Activated CD4-positive, alpha-beta memory T cell treated with anti-CD3 and anti-CD28 coated beads, Interleukin-2, amount 10 ng/mL, durations not matched to agents 7 days and 5 days (primary cell): Measurements from ENCODE around the gene RGS6. TPM values are rescaled to one million over a fixed set of nuclear protein-coding genes. Genes with fewer than 3 reads are reported as not detected.
"Not testable (repeated sequence)": the region's sequence is repeated elsewhere in the genome, so short reads cannot be mapped to it uniquely, and the experiment has no call there.

Experiments used
- CTCF ChIA-PET: fragments of 350-600 bp; sonication (Branson Sonifier 250); formaldehyde crosslinking; loops from one replicate; lab custom pipeline; 2021; ENCODE audit warnings: antibody characterized with exemption, inconsistent platforms; lab: Charles Lee
- POLR2A ChIA-PET: fragments of 350-600 bp; sonication (Branson Sonifier 250); formaldehyde crosslinking; loops from one replicate; lab custom pipeline; 2021; ENCODE audit warnings: antibody characterized with exemption; lab: Charles Lee
- DNase-seq: peaks from one replicate; pipeline ENCODE4 v3.0.0-alpha.2; 2020
- H3K27ac Mint-ChIP-seq: one replicate; pipeline ENCODE4 v1.8.0; 2021; ENCODE audit warnings: mild to moderate bottlenecking, mixed read lengths
- H3K27me3 Mint-ChIP-seq: one replicate; pipeline ENCODE4 v1.8.0; 2021; ENCODE audit warnings: mixed read lengths
- H3K36me3 Mint-ChIP-seq: one replicate; pipeline ENCODE4 v1.8.0; 2021; ENCODE audit warnings: low read depth, mixed read lengths
- H3K4me1 Mint-ChIP-seq: one replicate; pipeline ENCODE4 v1.8.0; 2021; ENCODE audit warnings: mixed read lengths
- H3K4me3 Mint-ChIP-seq: one replicate; pipeline ENCODE4 v1.8.0; 2021; ENCODE audit warnings: mild to moderate bottlenecking, mixed read lengths
- H3K9me3 Mint-ChIP-seq: one replicate; pipeline ENCODE4 v1.8.0; 2021; ENCODE audit warnings: mixed read lengths
- total RNA-seq, 2 experiments: library from RNA; stranded (reverse); gene quantifications; one replicate each; pipeline ENCODE4 v1.2.3, GENCODE V29; 2021

The RGS6 gene
- 1 to 10 TPM; 2.0 to 3.1 TPM for total RNA-seq

DNA sequence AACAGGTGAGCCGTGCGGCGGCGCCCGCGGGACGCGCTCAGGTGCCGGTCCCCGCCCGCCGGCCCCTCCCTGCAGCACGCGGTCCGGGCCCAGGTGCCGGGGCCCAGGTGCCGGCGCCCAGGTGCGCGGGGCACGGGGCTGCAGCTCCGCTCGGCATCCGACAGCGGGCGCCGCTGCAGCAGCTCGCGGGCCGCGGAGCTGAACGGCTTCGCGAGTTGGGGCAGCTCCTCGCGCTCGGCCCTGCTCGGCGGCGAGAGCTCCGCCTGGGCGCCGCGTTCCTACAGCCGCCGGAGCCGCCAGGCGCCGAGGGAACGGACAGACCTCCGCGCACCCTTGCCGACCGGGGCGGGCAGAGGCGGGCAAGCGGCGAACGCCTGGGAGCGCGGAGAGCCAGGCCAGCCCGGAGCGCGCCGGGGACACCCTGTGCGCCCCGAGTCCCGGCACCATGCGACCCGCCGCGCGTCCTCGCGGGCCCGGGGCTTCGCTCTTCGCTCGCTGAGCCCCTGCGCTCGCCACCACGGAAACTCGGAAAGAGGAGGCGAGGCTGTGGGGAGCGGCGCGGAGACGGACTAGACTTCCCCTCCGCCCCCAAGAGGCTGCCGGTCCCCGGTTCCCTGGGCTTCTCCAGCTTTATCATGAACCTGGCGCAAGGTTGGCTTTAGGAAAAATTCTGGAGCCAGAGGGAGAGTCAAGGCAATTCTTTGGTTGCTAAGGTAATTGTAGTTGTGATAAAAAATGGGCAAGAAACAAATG lies at the start of gene RGS6:
RGS6 (plus strand) TSS at position 201 of the 753 bp plus-strand sequence.
- POLR2A ChIA-PET: no interaction called here
- Mint-ChIP-seq H3K4me1 (peaks cover 16% of the 10 kb centered on the region), H3K4me3 (peak within 1 kb of the TSS; percentile 28), H3K27me3 (peaks cover 49% of the 10 kb centered on the region), H3K27ac (no peak within 1 kb of the TSS), H3K9me3 (no peaks in the 10 kb centered on the region), H3K36me3 (no peaks in the 10 kb centered on the region)
- peak; percentile 23 for DNase-seq
- CTCF ChIA-PET: no interaction called here

- H3K4me1 Mint-ChIP-seq: no peaks in the 10 kb centered on the region
- CTCF ChIA-PET: no interaction called here
- no peak overlapping the region for H3K4me3 Mint-ChIP-seq
- H3K9me3 Mint-ChIP-seq: peaks cover 7% of the 10 kb centered on the region
- no peak overlapping the region for H3K27ac Mint-ChIP-seq
- no peak for DNase-seq
- POLR2A ChIA-PET: no interaction called here
- peaks cover 2% of the 10 kb centered on the region for H3K27me3 Mint-ChIP-seq
- no peaks in the 10 kb centered on the region for H3K36me3 Mint-ChIP-seq
These were observed 49.1 kb upstream of the RGS6 start for GRCh38 chr14:71883094-71883493.

- Mint-ChIP-seq H3K4me1 (no peaks in the 10 kb centered on the region), H3K27ac (no peak overlapping the region), H3K4me3 (no peak overlapping the region), H3K9me3 (peaks cover 4% of the 10 kb centered on the region), H3K36me3 (no peaks in the 10 kb centered on the region), H3K27me3 (peaks cover 8% of the 10 kb centered on the region)
- CTCF ChIA-PET: no interaction called here
- no peak for DNase-seq
- POLR2A ChIA-PET: no interaction called here
These were observed 46.9 kb upstream of the RGS6 start for GRCh38 chr14:71885301-71885700.

GRCh38 chr14:71887802-71888201 lies 44.4 kb upstream of the RGS6 start:
- H3K4me3 Mint-ChIP-seq, H3K27ac Mint-ChIP-seq, DNase-seq, H3K36me3 Mint-ChIP-seq, H3K9me3 Mint-ChIP-seq, H3K4me1 Mint-ChIP-seq, POLR2A ChIA-PET, H3K27me3 Mint-ChIP-seq, CTCF ChIA-PET: not testable (repeated sequence)

DNA sequence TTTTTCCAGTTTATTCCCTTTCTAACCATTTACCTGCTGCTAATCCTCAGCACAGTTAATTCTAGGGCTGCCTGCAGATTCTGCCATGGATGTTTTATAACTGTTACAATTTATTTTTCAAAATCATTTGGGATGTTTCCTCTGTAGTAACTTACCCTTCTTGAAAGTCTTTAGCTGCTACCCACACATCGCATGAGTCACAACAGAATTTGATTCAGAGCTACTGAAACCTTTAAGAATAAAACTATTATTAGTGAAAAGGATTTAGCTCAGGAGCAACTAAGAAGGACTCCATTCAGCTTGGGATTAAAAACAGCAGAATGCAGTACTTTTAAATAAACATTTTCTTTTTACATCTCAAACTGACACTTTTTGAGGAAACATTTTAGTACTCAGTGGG lies 41.7 kb upstream of the RGS6 start:
- H3K4me3 Mint-ChIP-seq: no peak overlapping the region
- no peaks in the 10 kb centered on the region for H3K36me3 Mint-ChIP-seq
- H3K27me3 Mint-ChIP-seq: peaks cover 19% of the 10 kb centered on the region
- H3K27ac Mint-ChIP-seq: no peak overlapping the region
- H3K9me3 Mint-ChIP-seq: peaks cover 4% of the 10 kb centered on the region
- POLR2A ChIA-PET: no interaction called here
- H3K4me1 Mint-ChIP-seq: no peaks in the 10 kb centered on the region
- no peak for DNase-seq
- CTCF ChIA-PET: interaction anchor here (0.6 kb wide), 1 partner anchor 469 kb away, joined by 3 read pairs; no protein-coding TSS in a partner anchor

DNA sequence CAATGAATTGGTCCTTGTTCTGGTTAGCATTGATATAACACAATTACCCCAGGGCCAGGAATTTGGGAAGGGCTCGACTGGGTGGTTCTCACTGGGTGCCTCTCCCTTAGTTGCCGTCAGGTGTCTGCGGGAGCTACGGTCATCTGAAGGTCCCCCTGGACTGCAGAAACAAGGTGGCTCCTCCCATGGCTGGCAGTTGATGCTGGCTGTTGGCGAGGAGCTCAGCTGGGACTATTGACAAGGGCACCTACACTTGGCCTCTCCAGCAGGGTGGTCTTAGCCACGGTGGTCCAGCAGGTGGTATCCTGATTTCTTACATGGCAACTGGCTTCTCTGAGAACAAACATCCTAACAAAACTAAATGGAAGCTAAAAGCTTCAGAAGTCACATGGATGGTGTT lies 41.0 kb upstream of the RGS6 start:
- H3K4me1 Mint-ChIP-seq: no peaks in the 10 kb centered on the region
- ChIA-PET POLR2A (no interaction called here), CTCF (no interaction called here)
- H3K27ac Mint-ChIP-seq: no peak overlapping the region
- peaks cover 4% of the 10 kb centered on the region for H3K9me3 Mint-ChIP-seq
- peaks cover 19% of the 10 kb centered on the region for H3K27me3 Mint-ChIP-seq
- no peak overlapping the region for H3K4me3 Mint-ChIP-seq
- H3K36me3 Mint-ChIP-seq: no peaks in the 10 kb centered on the region
- DNase-seq: no peak

DNA sequence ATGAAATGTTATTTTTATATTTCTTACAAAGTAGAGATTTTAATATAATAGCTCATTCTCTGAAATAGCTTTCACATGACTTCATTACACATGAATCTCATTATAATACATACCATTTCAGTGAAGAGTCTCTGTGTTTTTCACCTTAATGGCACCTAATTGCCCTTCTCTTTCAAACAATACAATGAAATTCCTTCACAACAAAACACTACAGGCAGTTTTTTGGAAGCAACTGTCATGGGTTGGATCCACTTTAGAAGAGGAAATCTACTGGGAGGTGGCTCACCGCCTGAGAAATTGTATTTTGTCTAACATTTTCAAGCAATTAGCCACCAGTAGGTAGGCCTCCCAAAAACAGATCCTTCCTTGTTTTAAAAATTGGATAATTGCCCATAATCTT lies 40.3 kb upstream of the RGS6 start:
- CTCF ChIA-PET: no interaction called here
- DNase-seq: no peak
- Mint-ChIP-seq H3K4me1 (no peaks in the 10 kb centered on the region), H3K4me3 (no peak overlapping the region), H3K27ac (no peak overlapping the region), H3K9me3 (peaks cover 4% of the 10 kb centered on the region), H3K27me3 (peaks cover 19% of the 10 kb centered on the region), H3K36me3 (no peaks in the 10 kb centered on the region)
- POLR2A ChIA-PET: no interaction called here

DNA sequence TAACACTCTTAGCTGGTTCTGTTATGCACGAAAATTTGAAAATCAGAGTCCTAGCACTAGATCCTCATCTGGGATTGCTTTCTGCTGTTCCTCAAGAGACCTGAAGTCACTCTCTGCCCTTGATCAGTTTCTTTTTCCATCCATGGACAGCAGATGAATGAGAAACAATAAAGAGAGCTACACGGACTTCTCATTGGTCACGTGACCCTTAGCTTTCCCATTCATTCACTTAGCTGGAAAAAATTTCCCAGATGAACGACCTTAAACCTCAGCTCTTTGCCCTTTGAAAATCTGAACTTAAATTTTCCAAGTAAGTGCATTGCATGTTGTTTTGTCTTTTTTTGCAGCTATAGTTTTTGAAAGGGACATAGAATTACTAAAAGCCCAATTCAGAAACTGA lies 27.2 kb upstream of the RGS6 start:
- peaks cover 11% of the 10 kb centered on the region for H3K27me3 Mint-ChIP-seq

DNA sequence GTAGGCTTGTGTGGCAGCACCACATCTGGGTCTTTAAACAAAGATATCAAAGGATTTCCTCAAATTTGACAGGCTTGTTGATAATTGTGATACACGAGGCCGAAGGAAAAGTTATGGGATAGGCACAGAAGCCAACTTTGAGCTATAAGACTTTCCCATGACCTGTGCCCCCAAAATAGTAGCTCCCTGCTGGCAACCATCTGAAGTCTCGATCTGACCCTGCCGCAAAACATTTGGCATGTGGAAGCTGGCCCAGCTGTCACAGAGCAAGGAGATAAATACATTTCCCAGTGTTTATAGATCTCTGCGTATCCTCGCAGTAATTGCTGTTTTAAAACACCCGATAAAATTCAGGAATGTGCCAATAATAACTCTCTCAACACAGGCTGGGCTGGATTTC lies 26.4 kb upstream of the RGS6 start:
- ChIA-PET CTCF (no interaction called here), POLR2A (no interaction called here)
- Mint-ChIP-seq H3K27ac (no peak overlapping the region), H3K36me3 (no peaks in the 10 kb centered on the region), H3K27me3 (peaks cover 17% of the 10 kb centered on the region), H3K9me3 (no peaks in the 10 kb centered on the region), H3K4me1 (no peaks in the 10 kb centered on the region), H3K4me3 (no peak overlapping the region)
- no peak for DNase-seq

More for the DNA sequence above, 27.2 kb upstream of the RGS6 start:
- ChIA-PET CTCF (interaction anchor here (0.7 kb wide), 1 partner anchor 79 kb away, joined by 3 read pairs; no protein-coding TSS in a partner anchor), POLR2A (no interaction called here)
- H3K9me3 Mint-ChIP-seq: no peaks in the 10 kb centered on the region
- DNase-seq: no peak
- H3K4me3 Mint-ChIP-seq: no peak overlapping the region
- no peak overlapping the region for H3K27ac Mint-ChIP-seq
- H3K36me3 Mint-ChIP-seq: no peaks in the 10 kb centered on the region
- H3K4me1 Mint-ChIP-seq: no peaks in the 10 kb centered on the region

GRCh38 chr14:71907793-71908515 lies 24.3 kb upstream of the RGS6 start:
- ChIA-PET CTCF (no interaction called here), POLR2A (no interaction called here)
- Mint-ChIP-seq H3K4me1 (no peaks in the 10 kb centered on the region), H3K4me3 (no peak overlapping the region), H3K27ac (no peak overlapping the region), H3K9me3 (no peaks in the 10 kb centered on the region), H3K27me3 (peaks cover 20% of the 10 kb centered on the region), H3K36me3 (no peaks in the 10 kb centered on the region)
- DNase-seq: no peak

DNA sequence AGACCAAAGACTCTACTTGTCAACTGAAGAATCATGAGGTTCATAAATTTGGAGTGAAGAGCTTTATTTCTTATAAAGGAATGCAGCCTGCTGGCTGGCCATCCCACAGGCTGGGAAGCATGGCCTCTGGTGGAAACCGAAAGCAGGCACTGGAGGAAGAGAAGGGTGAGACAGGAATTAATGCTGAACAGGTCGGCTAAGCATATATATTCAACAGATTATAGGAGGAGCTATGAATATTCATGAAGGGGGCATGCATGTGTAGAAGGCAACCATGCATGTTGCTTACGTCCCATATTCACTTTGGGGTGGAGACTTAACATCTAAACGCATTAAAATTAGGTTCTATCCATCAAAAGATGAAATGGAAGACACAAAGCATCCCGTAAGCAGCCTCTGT lies 20.6 kb upstream of the RGS6 start:
- ChIA-PET POLR2A (no interaction called here), CTCF (no interaction called here)
- no peak overlapping the region for H3K4me3 Mint-ChIP-seq
- H3K27ac Mint-ChIP-seq: no peak overlapping the region
- H3K4me1 Mint-ChIP-seq: no peaks in the 10 kb centered on the region
- no peaks in the 10 kb centered on the region for H3K9me3 Mint-ChIP-seq
- peaks cover 20% of the 10 kb centered on the region for H3K27me3 Mint-ChIP-seq
- no peak for DNase-seq
- no peaks in the 10 kb centered on the region for H3K36me3 Mint-ChIP-seq

- peaks cover 14% of the 10 kb centered on the region for H3K27me3 Mint-ChIP-seq
- no peak overlapping the region for H3K27ac Mint-ChIP-seq
- H3K36me3 Mint-ChIP-seq: no peaks in the 10 kb centered on the region
- no peaks in the 10 kb centered on the region for H3K9me3 Mint-ChIP-seq
- POLR2A ChIA-PET: no interaction called here
- DNase-seq: no peak
- no peak overlapping the region for H3K4me3 Mint-ChIP-seq
- CTCF ChIA-PET: no interaction called here
- H3K4me1 Mint-ChIP-seq: no peaks in the 10 kb centered on the region
These were observed 18.9 kb upstream of the RGS6 start for GRCh38 chr14:71913342-71913741.

GRCh38 chr14:71918955-71919354 lies 13.3 kb upstream of the RGS6 start:
- H3K36me3 Mint-ChIP-seq: no peaks in the 10 kb centered on the region
- peaks cover 15% of the 10 kb centered on the region for H3K27me3 Mint-ChIP-seq
- CTCF ChIA-PET: no interaction called here

More at GRCh38 chr14:71918955-71919354, 13.3 kb upstream of the RGS6 start:
- Mint-ChIP-seq H3K9me3 (no peaks in the 10 kb centered on the region), H3K4me1 (no peaks in the 10 kb centered on the region), H3K4me3 (no peak overlapping the region), H3K27ac (no peak overlapping the region)
- DNase-seq: no peak
- POLR2A ChIA-PET: no interaction called here
